ENCODE results near the gene SH3PXD2A.

GRCh38 chr10:103853428-103854264 lies 1.7 kb downstream of the SH3PXD2A start:
- TF ChIP-seq CTCF (IDR thresholded peaks at IDR 0.05): no peak
- no peak for TF ChIP-seq EZH2 (IDR thresholded peaks at IDR 0.05; ENCODE audit: borderline replicate concordance, insufficient read depth, low read depth, low read length, poor library complexity, severe bottlenecking)
